NCI-H146 (cell line): ENCODE results near the gene KRT8.

Experiments
- DNase-seq: peaks from one replicate; lab custom pipeline; 2025; lab: John Stamatoyannopoulos, UW

Gene KRT8

GRCh38 chr12:52925717-52926595, 21.1 kb upstream of the KRT8 start:
- peak; percentile 97 for DNase-seq

- DNase-seq, result no peak
Measured at GRCh38 chr12:52924764-52925716, 20.2 kb upstream of the KRT8 start.

DNA sequence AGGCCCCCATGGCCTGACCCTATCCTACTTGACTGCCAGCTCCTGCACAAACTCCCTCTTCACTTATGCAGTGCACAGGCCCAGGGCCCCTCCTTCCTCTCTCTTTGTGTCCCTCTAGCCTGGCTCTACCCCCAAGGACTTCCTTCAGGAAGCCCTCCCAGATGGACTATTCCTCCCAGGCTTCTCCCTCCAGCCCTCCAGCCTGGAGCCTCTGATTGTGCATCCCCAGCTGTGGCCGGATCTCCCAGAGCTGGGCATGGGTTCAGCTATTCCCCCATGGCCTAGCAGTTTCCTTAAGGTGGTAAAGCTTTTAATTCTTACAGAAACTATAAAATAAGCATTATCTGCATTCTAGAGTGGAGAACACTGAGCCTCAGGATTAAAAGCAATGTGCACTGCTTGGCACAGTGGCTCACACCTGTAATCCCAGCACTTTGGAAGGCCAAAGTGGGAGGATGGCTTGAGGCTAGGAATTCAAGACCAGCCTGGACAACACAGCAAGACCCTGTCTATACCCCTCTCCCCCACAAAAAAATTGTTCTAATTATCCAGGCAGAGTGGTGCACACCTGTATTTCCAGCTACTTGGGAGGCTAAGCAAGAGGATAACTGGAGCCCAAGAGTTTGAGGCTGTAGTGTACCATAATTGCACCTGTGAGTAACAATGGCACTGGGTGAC, 16.8 kb upstream of the KRT8 start:
- DNase-seq, result no peak

DNA sequence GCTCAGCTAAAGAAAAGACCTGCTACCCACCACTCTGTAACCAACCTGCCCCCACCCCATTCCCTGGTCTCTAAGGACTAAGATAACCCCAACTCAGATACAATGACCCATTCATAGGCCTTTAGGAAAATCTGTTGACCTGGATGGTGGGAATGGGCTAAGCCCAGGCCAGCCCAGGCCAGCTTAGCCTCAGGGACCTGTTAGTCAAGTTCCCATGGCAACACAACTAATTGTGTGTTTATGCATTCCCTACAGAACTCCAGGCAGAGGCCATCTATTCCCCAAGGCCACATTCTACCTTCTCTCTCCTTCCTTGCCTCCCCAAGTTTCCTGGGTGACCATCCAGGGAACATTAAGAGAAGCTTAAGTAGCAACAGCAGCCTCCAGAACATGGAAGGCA, 16.1 kb upstream of the KRT8 start:
- DNase-seq, result peak; percentile 65

- no peak for DNase-seq
Measured at GRCh38 chr12:52918784-52919183, 13.9 kb upstream of the KRT8 start.

- no peak for DNase-seq
Measured at GRCh38 chr12:52918351-52918750, 13.5 kb upstream of the KRT8 start.

DNA sequence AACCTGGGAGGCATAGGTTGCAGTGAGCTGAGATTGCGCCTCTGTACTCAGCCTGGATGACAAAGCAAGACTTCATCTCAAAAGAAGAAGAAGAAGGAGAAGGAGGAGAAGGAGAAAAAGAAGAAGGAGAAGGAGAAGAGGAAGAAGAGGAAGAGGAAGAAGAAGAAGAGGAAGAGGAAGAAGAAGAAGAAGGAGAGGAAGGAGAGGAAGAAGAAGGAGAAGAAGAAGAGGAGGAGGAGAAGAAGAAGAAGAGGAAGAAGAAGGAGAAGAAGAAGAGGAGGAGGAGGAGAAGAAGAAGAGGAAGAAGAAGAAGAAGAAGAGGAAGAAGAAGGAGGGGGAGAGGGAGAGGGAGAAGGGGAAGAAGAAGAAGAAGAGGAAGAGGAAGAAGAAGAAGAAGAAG, 12.9 kb upstream of the KRT8 start:
- no peak for DNase-seq

DNA sequence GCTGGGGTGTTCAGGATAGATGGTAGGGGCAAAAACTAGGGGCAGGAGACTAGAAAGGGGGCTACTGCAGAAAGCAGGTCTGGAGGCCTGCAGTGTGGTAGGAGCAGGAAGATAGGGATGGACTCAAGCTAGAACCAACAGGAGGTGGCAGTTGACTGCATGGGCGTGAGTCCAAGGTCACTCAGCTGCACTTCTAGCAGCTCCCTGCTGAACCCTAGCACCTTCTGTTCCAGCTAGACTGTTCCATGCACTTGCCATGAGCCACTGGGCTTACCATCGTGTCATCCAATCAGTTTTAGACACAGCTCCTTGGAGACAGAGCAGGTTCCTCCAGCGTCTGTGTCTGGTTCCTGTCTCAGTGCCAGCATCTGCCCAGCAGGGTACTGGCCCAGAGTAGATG, 11.3 kb upstream of the KRT8 start:
- DNase-seq, result no peak

- no peak for DNase-seq
Measured at GRCh38 chr12:52915637-52916036, 10.8 kb upstream of the KRT8 start.

GRCh38 chr12:52914576-52915121, 9.8 kb upstream of the KRT8 start:
- no peak for DNase-seq

- DNase-seq, result peak; percentile 76
Measured at GRCh38 chr12:52913431-52913821, 8.6 kb upstream of the KRT8 start.

GRCh38 chr12:52912711-52913430, 8.0 kb upstream of the KRT8 start:
- DNase-seq, result no peak

- DNase-seq, result no peak
Measured at GRCh38 chr12:52910248-52910883, 5.5 kb upstream of the KRT8 start.

- DNase-seq, result no peak
Measured at GRCh38 chr12:52909796-52910195, 4.9 kb upstream of the KRT8 start.

DNA sequence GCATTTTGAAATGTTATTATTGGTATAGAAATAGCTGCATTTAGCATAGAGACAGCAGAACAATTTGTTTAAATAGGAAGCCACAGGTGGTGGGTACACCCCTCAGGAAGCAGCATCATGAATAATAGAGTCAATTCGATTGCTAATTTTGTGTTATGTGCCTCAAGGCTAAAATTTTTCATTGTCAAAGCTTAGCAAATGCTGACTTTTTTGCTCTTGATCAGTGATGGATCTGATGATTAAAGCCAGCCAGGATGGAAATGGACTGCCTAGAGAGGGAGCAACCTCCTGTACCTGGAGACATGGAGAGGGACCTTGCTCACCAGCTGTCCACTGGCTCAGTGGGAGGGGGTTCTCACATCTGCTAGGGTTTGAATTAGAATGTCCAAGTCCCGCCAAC, 4.5 kb upstream of the KRT8 start:
- DNase-seq, result peak; percentile 86

DNA sequence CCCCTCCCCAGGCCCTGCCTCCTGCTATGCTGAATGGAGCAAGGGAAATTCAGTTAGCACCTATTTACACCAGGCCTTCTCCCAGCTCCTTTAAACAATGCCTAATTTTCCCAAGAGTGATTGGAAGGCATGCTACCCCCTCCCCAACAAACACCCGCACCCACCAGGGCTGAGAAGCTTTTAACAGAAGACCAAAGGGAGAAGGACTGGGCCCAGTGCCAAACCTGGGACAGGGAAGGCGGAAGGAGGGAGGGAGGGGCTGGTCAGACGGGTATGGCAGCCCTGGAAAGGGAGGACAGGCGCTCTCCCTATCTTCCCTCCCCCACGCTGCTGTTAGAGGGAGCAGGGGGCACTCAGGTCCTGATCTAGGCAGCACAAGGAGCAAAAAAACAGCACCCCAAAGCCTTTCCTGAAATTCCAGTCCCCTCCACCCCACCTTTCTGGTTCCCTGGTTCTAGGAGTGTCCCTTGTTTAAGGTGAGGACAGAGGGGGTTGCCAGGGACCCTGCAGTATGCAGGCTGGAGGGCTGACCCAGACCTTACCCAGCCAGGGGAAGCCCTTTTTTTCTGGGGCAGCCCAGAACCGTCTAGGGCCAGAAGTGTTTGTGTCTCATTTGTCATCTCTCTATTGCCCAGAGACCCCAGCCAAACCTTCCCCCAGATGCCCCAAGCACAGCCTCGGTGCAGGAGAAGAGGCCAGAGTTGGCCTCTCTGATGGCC, 2.4 kb upstream of the KRT8 start:
- DNase-seq, result peak; percentile 84

- DNase-seq, result no peak
Measured at GRCh38 chr12:52906191-52906601, 1.3 kb upstream of the KRT8 start.

GRCh38 chr12:52903855-52904508, 894 bp downstream of the KRT8 start:
- peak; percentile 89 for DNase-seq

- DNase-seq, result peak; percentile 91
Measured at GRCh38 chr12:52903285-52903854, 1.5 kb downstream of the KRT8 start.
